ENCODE measurements around the gene SH3BP1. TPM values are rescaled to one million over a fixed set of nuclear protein-coding genes. Genes with fewer than 3 reads are reported as not detected.

The SH3BP1 gene
- total and polyA plus RNA-seq, 2 donors from 2014 or later = 2.2 to 12.8 TPM

GRCh38 chr22:37627545-37627944 lies 11.9 kb upstream of the SH3BP1 start:
- no peaks in the 10 kb centered on the region for H3K27me3 ChIP-seq (ENCODE audit: control insufficient read depth, insufficient read depth, low read length)
- peaks cover 0 to 6% (median 2%) of the 10 kb centered on the region in 3 donors for H3K36me3 ChIP-seq (ENCODE audit: control insufficient read depth in 2 of 3, insufficient read depth in 3 of 3, low read length in 3 of 3)
- no peak overlapping the region for H3K27ac ChIP-seq (ENCODE audit: low read depth in 2 of 2, low read length in 2 of 2)
- intact Hi-C loops (cut with DNase I) = no loop called here
- H3K4me3 ChIP-seq (ENCODE audit: low read length in 3 of 3) = no peak overlapping the region
- TF ChIP-seq CTCF (IDR thresholded peaks at IDR 0.05; ENCODE audit: borderline replicate concordance, extremely low read depth, insufficient read depth) = no peak
- H3K9me3 ChIP-seq (ENCODE audit: control insufficient read depth in 2 of 3, insufficient read depth in 1 of 3, low read length in 3 of 3) = no peaks in the 10 kb centered on the region
- peaks cover 0 to 7% (median 2%) of the 10 kb centered on the region in 3 donors for H3K4me1 ChIP-seq (ENCODE audit: control insufficient read depth in 2 of 3, insufficient read depth in 2 of 3, low read depth in 1 of 3, low read length in 3 of 3)
- DNase-seq (peak in 1 of 5 donors; percentile 45), FAIRE-seq (no peak)
- no peak overlapping the region for H3K9ac ChIP-seq (ENCODE audit: low read length in 3 of 3)

GRCh38 chr22:37628830-37629229 lies 10.6 kb upstream of the SH3BP1 start:
- intact Hi-C loops (cut with DNase I) = no loop called here
- Histone ChIP-seq H3K9ac (ENCODE audit: low read length in 3 of 3) (no peak overlapping the region), H3K4me1 (ENCODE audit: control insufficient read depth in 2 of 3, insufficient read depth in 2 of 3, low read depth in 1 of 3, low read length in 3 of 3) (peaks cover 0 to 13% (median 3%) of the 10 kb centered on the region in 3 donors), H3K4me3 (ENCODE audit: low read length in 3 of 3) (no peak overlapping the region), H3K9me3 (ENCODE audit: control insufficient read depth in 2 of 3, insufficient read depth in 1 of 3, low read length in 3 of 3) (no peaks in the 10 kb centered on the region), H3K27me3 (ENCODE audit: control insufficient read depth, insufficient read depth, low read length) (no peaks in the 10 kb centered on the region), H3K36me3 (ENCODE audit: control insufficient read depth in 2 of 3, insufficient read depth in 3 of 3, low read length in 3 of 3) (peaks cover 0 to 6% (median 2%) of the 10 kb centered on the region in 3 donors), H3K27ac (ENCODE audit: low read depth in 2 of 2, low read length in 2 of 2) (no peak overlapping the region)
- TF ChIP-seq CTCF (IDR thresholded peaks at IDR 0.05; ENCODE audit: borderline replicate concordance, extremely low read depth, insufficient read depth) = no peak
- DNase-seq = no peak
- no peak for FAIRE-seq

- no peak for TF ChIP-seq CTCF (IDR thresholded peaks at IDR 0.05; ENCODE audit: borderline replicate concordance, extremely low read depth, insufficient read depth)
- no peak overlapping the region for H3K27ac ChIP-seq (ENCODE audit: low read depth in 2 of 2, low read length in 2 of 2)
- intact Hi-C loops (cut with DNase I) = no loop called here
- peak in 1 of 5 donors; percentile 44 for DNase-seq
- FAIRE-seq = no peak
- H3K36me3 ChIP-seq (ENCODE audit: control insufficient read depth in 2 of 3, insufficient read depth in 3 of 3, low read length in 3 of 3) = peaks cover 0 to 6% (median 0%) of the 10 kb centered on the region in 3 donors
- H3K9ac ChIP-seq (ENCODE audit: low read length in 3 of 3) = no peak overlapping the region
- no peaks in the 10 kb centered on the region for H3K9me3 ChIP-seq (ENCODE audit: control insufficient read depth in 2 of 3, insufficient read depth in 1 of 3, low read length in 3 of 3)
- no peak overlapping the region for H3K4me3 ChIP-seq (ENCODE audit: low read length in 3 of 3)
- H3K27me3 ChIP-seq (ENCODE audit: control insufficient read depth, insufficient read depth, low read length) = no peaks in the 10 kb centered on the region
- peaks cover 5 to 23% (median 12%) of the 10 kb centered on the region in 3 donors for H3K4me1 ChIP-seq (ENCODE audit: control insufficient read depth in 2 of 3, insufficient read depth in 2 of 3, low read depth in 1 of 3, low read length in 3 of 3)
Measured at GRCh38 chr22:37629928-37630327, 9.5 kb upstream of the SH3BP1 start.
